Germinal center (tissue), 1 donor: Measurements from ENCODE around the gene FAM168A.
A peak's percentile ranks its signal among the peaks of the same experiment; 100 is the strongest.

ENCODE experiments used
- DNase-seq: peaks from one replicate; pipeline ENCODE4 v3.0.0; 2012; ENCODE audit warnings: mixed read lengths, low spot score

The FAM168A gene

DNA sequence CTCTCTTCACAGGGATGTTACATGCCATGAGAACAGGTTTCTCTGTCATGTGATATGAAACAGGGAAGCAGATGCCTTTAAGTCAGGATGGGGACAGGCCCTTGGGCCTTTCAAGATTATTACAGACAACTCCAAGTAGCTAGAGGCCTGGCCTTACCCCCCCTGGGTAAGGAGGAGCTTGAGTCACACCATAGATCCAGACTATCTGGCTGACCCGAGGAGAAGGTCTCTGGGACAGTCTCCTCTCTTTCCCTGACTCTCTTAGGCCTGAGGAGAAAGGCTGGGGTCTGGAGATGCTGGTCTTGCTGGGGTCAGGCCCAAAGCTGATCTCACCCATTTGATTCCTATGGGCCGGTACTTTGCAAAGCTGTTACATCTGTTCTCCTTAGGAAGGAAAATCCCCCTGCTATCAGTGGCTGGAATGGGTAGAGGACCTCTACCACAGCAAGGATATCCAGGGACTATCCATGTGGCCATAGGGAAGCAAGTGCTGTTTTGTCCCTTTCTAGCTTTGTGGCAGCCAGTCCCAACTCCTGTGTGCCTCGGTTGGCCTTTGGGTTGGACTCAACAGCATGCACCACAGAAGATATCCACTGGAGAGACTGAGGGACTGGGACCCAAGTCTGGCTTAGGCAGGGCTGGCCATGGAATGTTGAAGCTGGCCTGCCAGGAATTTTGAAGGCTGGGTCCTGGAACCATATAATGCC is 196.5 kb downstream of the FAM168A start:
- DNase-seq = no peak

DNA sequence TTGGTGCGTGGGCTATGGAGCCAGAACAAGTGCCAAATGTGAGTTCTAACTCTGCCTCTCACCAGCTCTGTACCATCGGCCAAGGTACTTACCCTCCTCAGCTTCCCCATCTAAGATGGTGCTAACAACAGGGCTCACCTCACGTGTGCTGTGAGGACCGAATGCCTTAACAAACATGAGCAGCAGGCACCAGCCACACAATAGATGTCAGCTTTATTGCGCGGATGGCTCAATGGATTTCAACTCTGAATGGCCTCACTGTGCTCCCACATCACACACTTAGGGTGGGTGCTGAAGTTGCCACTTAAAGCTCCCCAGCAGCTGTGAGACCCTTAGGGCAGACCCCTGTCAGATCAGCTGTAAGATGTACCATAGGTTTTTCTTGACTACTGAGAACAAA is 197.6 kb downstream of the FAM168A start:
- DNase-seq = no peak

DNA sequence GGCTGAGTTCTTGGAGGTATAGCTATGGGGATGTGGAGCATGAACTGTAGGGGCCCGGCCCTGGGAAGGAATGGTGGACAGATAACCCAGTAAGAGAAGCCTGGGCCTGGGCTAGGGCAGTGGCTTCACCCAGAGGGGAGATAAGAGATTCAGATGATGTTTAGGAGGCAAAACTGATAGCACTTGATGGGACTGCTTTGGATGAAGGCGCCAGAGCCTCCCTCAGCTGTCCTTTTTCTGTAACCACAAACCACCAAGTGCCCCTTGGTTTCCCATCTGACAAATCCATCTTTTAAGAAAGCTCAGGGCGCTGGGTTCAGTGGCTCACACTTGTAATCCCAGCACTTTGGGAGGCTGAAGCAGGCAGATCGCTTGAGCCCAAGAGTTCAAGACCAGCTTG is 198.3 kb downstream of the FAM168A start:
- DNase-seq = no peak

GRCh38 chr11:73399159-73399590 is 198.7 kb downstream of the FAM168A start:
- DNase-seq = no peak

DNA sequence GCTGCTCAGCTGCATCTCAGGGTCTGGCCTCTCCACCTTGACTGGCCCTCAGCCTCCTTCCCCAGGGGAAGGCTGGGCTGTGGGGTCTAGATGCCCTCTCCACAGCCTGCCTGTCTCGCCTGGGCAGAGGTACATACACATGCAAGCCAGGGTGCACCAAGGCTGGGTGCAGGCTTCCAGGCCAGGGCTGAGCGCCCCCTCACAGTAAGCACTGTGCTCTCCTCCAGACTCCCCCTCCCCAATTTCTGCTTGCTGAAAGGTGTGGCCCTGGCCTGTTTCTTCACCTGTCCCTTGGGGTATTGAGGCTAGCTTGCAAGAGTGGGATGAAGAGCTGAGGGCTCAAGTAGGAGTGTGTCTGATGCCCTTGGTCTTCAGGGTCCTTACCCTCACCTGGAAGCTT is 199.2 kb downstream of the FAM168A start:
- DNase-seq = no peak

GRCh38 chr11:73398132-73398526 is 199.8 kb downstream of the FAM168A start:
- DNase-seq = no peak

GRCh38 chr11:73397468-73398131 is 200.3 kb downstream of the FAM168A start:
- DNase-seq = no peak

DNA sequence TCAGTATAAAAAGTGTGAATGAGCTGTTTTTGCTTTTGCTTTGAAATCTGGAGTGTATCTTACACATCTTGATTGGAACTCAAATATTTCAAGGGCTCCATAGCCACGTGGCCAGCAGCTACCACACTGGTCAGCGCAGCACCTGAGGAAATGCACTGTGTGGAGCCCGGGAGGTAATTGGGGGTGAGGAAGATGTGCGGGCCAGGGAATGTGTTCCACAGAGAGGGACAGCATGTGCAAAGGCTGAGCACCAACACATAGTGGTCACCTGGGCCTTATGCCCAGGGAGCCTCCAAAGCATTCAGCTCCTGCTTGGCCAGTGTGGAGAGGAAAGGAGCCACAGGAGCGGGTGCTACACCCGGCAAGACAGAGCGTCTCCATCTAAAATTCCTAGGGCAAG is 200.9 kb downstream of the FAM168A start:
- DNase-seq = no peak

- DNase-seq = no peak
Measured at GRCh38 chr11:73396251-73396930, 201.5 kb downstream of the FAM168A start.

- no peak for DNase-seq
Measured at GRCh38 chr11:73395297-73396208, 202.4 kb downstream of the FAM168A start.

GRCh38 chr11:73394416-73395296 is 203.3 kb downstream of the FAM168A start:
- no peak for DNase-seq

- peak; percentile 82 for DNase-seq
Measured at GRCh38 chr11:73393479-73394415, 204.2 kb downstream of the FAM168A start.

DNA sequence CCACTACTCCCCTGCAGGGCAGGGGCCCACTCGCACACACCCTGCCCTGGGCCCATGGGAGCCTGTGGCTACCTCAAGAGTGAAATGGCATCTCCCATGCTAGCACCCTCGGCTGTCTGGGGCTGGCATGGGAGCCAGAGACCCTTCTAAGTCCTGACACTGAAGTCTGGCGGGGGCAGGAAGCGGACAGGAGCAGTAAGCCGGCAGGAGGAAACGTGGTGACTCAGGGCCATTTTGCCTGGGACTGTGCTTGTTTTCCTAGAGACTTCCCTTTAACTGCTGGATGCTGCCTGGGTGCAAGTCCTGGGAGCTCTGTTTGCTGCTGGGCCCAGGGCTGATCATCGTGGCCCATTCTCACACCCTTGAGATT is 204.9 kb downstream of the FAM168A start:
- DNase-seq = no peak

- DNase-seq = no peak
Measured at GRCh38 chr11:73392108-73393010, 205.6 kb downstream of the FAM168A start.

DNA sequence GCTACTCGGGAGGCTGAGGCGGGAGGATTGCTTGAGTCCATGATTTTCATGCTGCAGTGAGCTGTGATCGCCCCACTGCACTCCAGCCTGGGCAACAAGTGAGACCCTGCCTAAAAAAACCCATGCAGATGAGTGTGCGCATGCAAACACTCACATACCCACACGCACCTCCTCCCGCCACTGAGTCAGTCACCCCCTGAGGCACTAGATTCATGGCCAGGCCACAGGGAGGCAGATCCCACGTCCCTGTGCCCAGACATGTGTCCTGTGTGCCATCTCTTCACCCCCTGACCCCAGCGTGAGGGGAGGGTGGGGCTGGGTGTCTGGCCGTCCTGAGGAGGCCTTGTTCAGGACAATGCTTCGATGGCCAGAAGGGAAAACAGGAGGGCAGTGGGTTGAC is 206.2 kb downstream of the FAM168A start:
- DNase-seq = no peak

- DNase-seq = no peak
Measured at GRCh38 chr11:73390601-73391565, 207.0 kb downstream of the FAM168A start.

DNA sequence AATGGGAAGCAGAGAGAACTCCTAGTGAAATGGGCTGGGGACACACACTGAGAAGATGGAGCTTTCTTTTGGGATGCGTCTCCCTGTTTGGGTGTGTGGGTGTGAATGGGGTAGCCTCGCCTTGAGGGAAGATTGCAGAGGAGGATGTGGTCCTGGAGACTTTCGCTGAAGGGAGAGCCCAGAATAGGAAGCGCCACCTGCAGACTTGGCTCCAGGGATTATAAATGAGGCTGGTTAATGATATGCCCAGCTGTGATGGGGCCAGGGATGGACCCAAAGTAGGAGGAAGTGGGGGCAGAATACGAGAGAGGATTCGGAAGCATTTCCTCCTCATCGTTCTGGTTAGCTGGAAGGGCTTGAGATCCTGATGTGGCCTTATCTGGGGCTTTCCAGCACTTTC is 208.0 kb downstream of the FAM168A start:
- DNase-seq = no peak

GRCh38 chr11:73389134-73389525 is 208.8 kb downstream of the FAM168A start:
- no peak for DNase-seq
